GM21825 (cell line): ENCODE measurements around the gene NAA38.
"Not testable (repeated sequence)": the region's sequence is repeated elsewhere in the genome, so short reads cannot be mapped to it uniquely, and the experiment has no call there.

ENCODE experiments used
- ATAC-seq: cut with Tn5 transposase; IDR thresholded peaks from one replicate; pipeline ENCODE4 v1.9.1; 2021; ENCODE audit warnings: mild to moderate bottlenecking, moderate library complexity; ENCODE audit not compliant: unreplicated experiment

The NAA38 gene

GRCh38 chr17:7882068-7882467, 24.7 kb upstream of the NAA38 start:
- no peak for ATAC-seq

GRCh38 chr17:7881276-7882054, 24.1 kb upstream of the NAA38 start:
- ATAC-seq: no peak

- ATAC-seq: no peak
These were observed 22.9 kb upstream of the NAA38 start for GRCh38 chr17:7880076-7880868.

GRCh38 chr17:7878234-7878633, 20.9 kb upstream of the NAA38 start:
- ATAC-seq: no peak

- ATAC-seq: no peak
These were observed 18.5 kb upstream of the NAA38 start for GRCh38 chr17:7875804-7876370.

GRCh38 chr17:7873051-7873450, 15.7 kb upstream of the NAA38 start:
- ATAC-seq: no peak

GRCh38 chr17:7867881-7868329, 10.5 kb upstream of the NAA38 start:
- ATAC-seq: no peak

- no peak for ATAC-seq
These were observed 7.8 kb upstream of the NAA38 start for GRCh38 chr17:7864995-7865650.

GRCh38 chr17:7864384-7864783, 7.0 kb upstream of the NAA38 start:
- ATAC-seq: not testable (repeated sequence)

- no peak for ATAC-seq
These were observed 5.5 kb upstream of the NAA38 start for GRCh38 chr17:7862692-7863437.

GRCh38 chr17:7859028-7859427, 1.7 kb upstream of the NAA38 start:
- no peak for ATAC-seq

GRCh38 chr17:7858522-7858810, 1.1 kb upstream of the NAA38 start:
- no peak for ATAC-seq

- ATAC-seq: peak; percentile 36
These were observed 558 bp upstream of the NAA38 start, which contains the start of gene CYB5D1 for GRCh38 chr17:7857713-7858521. TSS of gene CYB5D1 (plus strand) at chr17:7858003. CDS start at chr17:7858135, 132 bp downstream.

- no peak for ATAC-seq
These were observed 1.1 kb downstream of the NAA38 start for GRCh38 chr17:7856011-7856810.

GRCh38 chr17:7855660-7856010, 1.7 kb downstream of the NAA38 start:
- no peak for ATAC-seq

- ATAC-seq: no peak
These were observed 2.3 kb downstream of the NAA38 start, which contains the start of gene TMEM88 for GRCh38 chr17:7854851-7855659. TSS of gene TMEM88 (plus strand) at chr17:7855066. CDS start at chr17:7855075, 9 bp downstream.

- ATAC-seq: no peak
These were observed 3.1 kb downstream of the NAA38 start for GRCh38 chr17:7854078-7854777.

GRCh38 chr17:7853691-7854038, 3.7 kb downstream of the NAA38 start:
- ATAC-seq: no peak
